GM18520 (cell line): ENCODE results near the gene CDH13.

ENCODE experiments used
- ATAC-seq: cut with Tn5 transposase; IDR thresholded peaks from one replicate; pipeline ENCODE4 v1.9.1; 2021; ENCODE audit not compliant: unreplicated experiment

CDH13 gene

GRCh38 chr16:83393196-83393981 is 766.6 kb downstream of the CDH13 start:
- no peak for ATAC-seq

DNA sequence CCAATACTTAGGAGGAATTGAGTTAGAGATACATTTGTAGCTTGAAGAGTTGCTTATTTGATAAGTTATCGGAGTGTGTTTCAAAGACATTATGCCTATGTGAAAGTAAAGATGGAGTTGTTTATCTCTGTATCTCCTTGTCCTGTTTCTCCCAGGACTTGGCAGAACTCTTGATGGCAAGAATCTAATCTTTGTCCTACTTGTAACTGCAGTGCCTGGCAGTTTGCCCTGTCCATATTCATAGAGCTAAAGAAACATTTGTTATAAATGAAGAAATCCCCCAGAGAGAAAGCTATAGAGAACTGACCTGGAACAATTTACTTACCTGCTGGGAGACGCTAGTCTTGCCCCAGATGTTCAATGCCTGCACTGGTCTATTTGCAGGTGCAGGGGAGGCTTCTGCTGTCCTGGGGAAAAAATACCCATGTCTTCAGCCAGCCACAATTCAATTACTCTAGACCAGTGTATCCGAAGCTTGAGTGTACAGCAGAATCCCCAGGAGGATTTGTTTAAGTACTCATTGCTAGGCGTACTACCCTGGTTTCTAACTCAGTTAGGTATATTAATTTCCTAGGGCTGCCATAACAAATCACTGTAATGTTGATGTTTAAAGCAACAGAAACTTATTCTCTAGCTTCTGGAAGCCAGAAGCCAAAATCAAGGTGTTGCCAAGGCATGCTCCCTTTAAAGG is 771.0 kb downstream of the CDH13 start:
- no peak for ATAC-seq

DNA sequence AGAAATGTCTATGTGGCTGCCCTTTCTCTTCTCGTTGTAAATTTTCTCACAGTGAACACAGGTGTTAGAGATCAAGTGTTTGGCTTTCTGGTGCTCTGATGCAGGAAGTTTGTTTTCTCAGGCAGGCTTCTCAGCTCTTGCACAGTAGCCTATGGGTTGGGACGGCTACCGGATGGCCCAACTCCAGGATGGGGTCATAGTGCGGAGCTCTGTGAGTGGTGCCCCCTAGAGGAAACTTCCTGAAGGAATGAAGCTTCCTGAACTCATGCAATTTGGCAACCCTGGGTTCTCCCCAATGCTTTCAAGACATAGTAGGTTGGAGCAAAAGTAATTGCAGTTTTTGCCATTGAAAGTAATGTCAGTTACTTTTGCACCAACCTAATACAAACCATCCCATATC is 773.5 kb downstream of the CDH13 start:
- ATAC-seq: no peak

- no peak for ATAC-seq
These were observed 775.5 kb downstream of the CDH13 start for GRCh38 chr16:83402160-83402814.

- no peak for ATAC-seq
These were observed 776.2 kb downstream of the CDH13 start for GRCh38 chr16:83402967-83403366.

- ATAC-seq: no peak
These were observed 777.0 kb downstream of the CDH13 start for GRCh38 chr16:83403761-83404160.

GRCh38 chr16:83404261-83404660 is 777.5 kb downstream of the CDH13 start:
- no peak for ATAC-seq

DNA sequence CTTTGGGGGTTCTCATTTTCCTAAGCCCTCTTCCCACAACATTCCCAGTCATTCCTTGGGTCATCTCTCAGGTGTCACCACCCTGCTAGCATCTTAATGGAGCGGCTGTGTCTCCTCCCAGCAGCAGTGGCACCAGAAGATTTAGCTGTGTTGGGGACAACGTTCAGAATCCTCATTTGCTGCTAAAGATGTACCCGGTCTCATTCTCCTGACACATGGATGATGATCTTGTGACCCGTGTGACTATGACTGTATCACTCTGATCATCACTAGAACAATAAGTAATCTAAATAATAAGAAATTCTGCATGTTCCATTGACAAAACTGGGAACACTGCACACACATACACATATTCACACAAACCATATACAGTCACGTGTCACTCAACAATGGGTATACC is 781.2 kb downstream of the CDH13 start:
- no peak for ATAC-seq

DNA sequence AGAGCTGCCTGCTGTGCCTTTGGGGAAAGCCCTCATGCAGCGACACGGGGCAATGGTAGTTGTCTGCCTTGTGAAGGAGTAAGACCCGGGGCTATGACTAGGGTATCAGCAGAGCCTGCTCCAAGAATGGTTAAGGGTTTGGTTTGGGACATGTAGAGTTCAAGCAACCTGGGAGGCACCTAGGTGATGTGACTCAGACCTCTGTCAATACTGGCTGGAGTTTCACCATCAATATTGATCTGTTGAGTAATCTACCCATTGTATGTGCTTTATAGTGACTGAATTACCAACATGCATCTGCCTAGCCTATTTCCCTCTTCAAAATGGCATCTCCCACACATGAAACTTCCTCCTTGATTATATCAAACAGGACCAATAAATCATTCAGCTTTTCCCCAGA is 782.6 kb downstream of the CDH13 start:
- ATAC-seq: no peak

DNA sequence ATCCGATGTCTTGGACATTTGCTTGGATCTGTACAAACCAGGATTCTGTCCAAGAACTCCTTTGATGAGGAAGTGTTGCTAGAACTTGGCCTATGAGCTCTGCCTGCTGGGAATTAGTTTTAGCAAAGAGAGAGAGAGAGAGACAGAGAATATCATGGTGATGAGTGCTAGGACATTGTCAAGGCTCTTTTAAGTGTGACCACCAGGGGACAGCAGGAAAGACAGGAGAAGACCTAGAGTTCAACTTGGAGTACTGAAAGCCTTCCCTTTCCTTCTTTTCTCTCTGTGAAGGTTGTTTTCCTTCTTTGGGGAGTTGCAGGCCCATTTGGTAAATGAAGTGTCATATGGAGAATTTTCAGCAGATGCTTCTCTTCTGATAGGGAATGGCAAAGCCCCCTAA is 791.8 kb downstream of the CDH13 start:
- ATAC-seq: no peak

- no peak for ATAC-seq
These were observed 793.5 kb downstream of the CDH13 start for GRCh38 chr16:83420206-83420760.

GRCh38 chr16:83433201-83433600 is 806.4 kb downstream of the CDH13 start:
- no peak for ATAC-seq

DNA sequence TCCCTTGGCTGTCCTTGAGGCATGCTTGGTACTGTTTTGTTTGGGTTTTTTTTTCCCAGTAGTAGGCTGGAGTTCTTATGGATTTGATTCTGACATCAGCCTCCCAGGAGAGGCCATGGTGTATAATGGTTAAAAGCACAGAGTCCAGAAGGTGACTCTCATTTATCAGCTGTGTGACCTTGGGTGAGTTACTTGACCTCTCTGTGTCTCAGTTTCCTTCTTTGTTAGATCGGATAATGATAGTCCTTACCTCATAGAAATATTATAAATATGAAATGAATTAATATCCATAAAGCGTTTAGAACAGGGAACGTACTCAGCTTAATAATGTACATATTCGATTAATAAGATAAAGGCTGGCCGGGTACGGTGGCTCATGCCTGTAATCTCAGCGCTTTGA is 810.3 kb downstream of the CDH13 start:
- no peak for ATAC-seq

- ATAC-seq: no peak
These were observed 811.6 kb downstream of the CDH13 start for GRCh38 chr16:83438326-83438725.

GRCh38 chr16:83439412-83439811 is 812.6 kb downstream of the CDH13 start:
- no peak for ATAC-seq

GRCh38 chr16:83441517-83441916 is 814.7 kb downstream of the CDH13 start:
- no peak for ATAC-seq

GRCh38 chr16:83443972-83444371 is 817.2 kb downstream of the CDH13 start:
- ATAC-seq: no peak

- ATAC-seq: no peak
These were observed 820.8 kb downstream of the CDH13 start for GRCh38 chr16:83447560-83447959.

DNA sequence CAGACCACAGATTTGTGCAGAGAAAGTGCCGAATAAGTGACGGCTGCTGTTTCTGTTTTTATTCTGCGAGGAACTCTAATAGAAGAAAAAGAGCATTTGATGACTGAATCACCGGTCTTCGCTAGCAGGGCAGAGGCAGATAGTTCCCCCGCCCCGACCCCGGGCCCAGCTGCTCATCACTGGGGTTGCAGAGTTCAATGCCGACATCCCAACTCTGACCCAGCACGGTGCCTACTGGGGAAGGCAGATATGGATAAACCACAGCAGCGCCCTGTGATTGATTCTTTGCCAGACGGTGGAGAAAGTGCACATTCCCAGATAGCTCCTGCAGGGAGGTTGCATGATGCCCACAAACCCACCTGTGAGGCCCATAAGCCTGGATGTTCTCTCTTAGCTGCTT is 823.1 kb downstream of the CDH13 start:
- no peak for ATAC-seq

GRCh38 chr16:83453977-83454376 is 827.2 kb downstream of the CDH13 start:
- no peak for ATAC-seq

GRCh38 chr16:83455716-83456115 is 828.9 kb downstream of the CDH13 start:
- no peak for ATAC-seq

GRCh38 chr16:83456934-83457333 is 830.2 kb downstream of the CDH13 start:
- no peak for ATAC-seq
